CD4-positive, CD25-positive, alpha-beta regulatory T cell (primary cell): Measurements from ENCODE around the gene ZNF519. TPM values are rescaled to one million over a fixed set of nuclear protein-coding genes. Genes with fewer than 3 reads are reported as not detected.

Experiments
- ATAC-seq, 2 donors: fragments of 150-1000 bp; cut with Tn5 transposase; one replicate each; pipeline ENCODE4 v1.10.0; 2021; ENCODE audit warnings: low read depth in 2 of 2, moderate number of reproducible peaks in 2 of 2, moderate library complexity in 1 of 2
- DNase-seq, 3 donors: peaks; one replicate each; pipeline versions ENCODE4 v3.0.0 to v3.0.0-alpha.2; 2012 to 2022; ENCODE audit warnings: mixed read lengths in 1 of 3
- H3K27ac ChIP-seq: one replicate; pipeline ENCODE4 v1.7.0; 2013; ENCODE audit warnings: mild to moderate bottlenecking, low read length; ENCODE audit not compliant: insufficient read depth, poor library complexity, severe bottlenecking
- H3K27me3 ChIP-seq: one replicate; pipeline ENCODE4 v1.7.0; 2013; ENCODE audit warnings: low read length; ENCODE audit not compliant: control insufficient read depth, insufficient read depth
- H3K36me3 ChIP-seq: one replicate; pipeline ENCODE4 v1.7.0; 2013; ENCODE audit warnings: mild to moderate bottlenecking, low read length, moderate library complexity; ENCODE audit not compliant: control insufficient read depth, insufficient read depth
- H3K4me1 ChIP-seq: 2 replicates; pipeline ENCODE4 v1.7.0; 2013; ENCODE audit warnings: mild to moderate bottlenecking, low read length; ENCODE audit not compliant: insufficient read depth, control insufficient read depth, poor library complexity, severe bottlenecking
- H3K4me3 ChIP-seq: one replicate; pipeline ENCODE4 v1.7.0; 2013; ENCODE audit warnings: low read depth, mild to moderate bottlenecking, low read length, moderate library complexity
- H3K9me3 ChIP-seq, 2 experiments: 1 replicate in 1 of 2; 2 replicates in 1 of 2; pipeline ENCODE4 v1.7.0; 2013; ENCODE audit warnings: low read length in 2 of 2, mild to moderate bottlenecking in 1 of 2, moderate library complexity in 1 of 2; ENCODE audit not compliant: control insufficient read depth in 2 of 2
- H3K27ac Mint-ChIP-seq, 3 donors: one replicate each; pipeline ENCODE4 v1.8.0; 2020 to 2022; ENCODE audit warnings: mild to moderate bottlenecking in 3 of 3, mixed read lengths in 3 of 3, moderate library complexity in 2 of 3
- H3K27me3 Mint-ChIP-seq: one replicate; pipeline ENCODE4 v1.8.0; 2022; ENCODE audit warnings: mild to moderate bottlenecking, mixed read lengths
- H3K36me3 Mint-ChIP-seq: one replicate; pipeline ENCODE4 v1.8.0; 2020; ENCODE audit warnings: mixed read lengths
- H3K4me1 Mint-ChIP-seq, 4 donors: one replicate each; pipeline ENCODE4 v1.8.0; 2020 to 2022; ENCODE audit warnings: mixed read lengths in 4 of 4, mild to moderate bottlenecking in 1 of 4
- H3K4me3 Mint-ChIP-seq, 4 donors: one replicate each; pipeline ENCODE4 v1.8.0; 2020 to 2022; ENCODE audit warnings: mild to moderate bottlenecking in 4 of 4, mixed read lengths in 4 of 4, moderate library complexity in 3 of 4
- H3K9me3 Mint-ChIP-seq, 7 donors: one replicate each; pipeline ENCODE4 v1.8.0; 2020 to 2022; ENCODE audit warnings: mixed read lengths in 7 of 7, mild to moderate bottlenecking in 3 of 7, moderate library complexity in 2 of 7
- polyA plus RNA-seq, 4 donors: library from polyadenylated mRNA; unstranded; fragments of 300-500 nt; fragmentation: Illumina TruSeq; gene quantifications; one replicate each; pipeline ENCODE4 v1.2.3, GENCODE V29; 2021
- total RNA-seq: library from RNA; stranded (reverse); gene quantifications from one replicate; pipeline ENCODE4 v1.2.3, GENCODE V29; 2022

Gene ZNF519
- total and polyA plus RNA-seq, 5 donors from 2014 or later, result 1.9 to 10.3 (median 6.9) TPM

GRCh38 chr18:14085770-14086457 is 46.3 kb downstream of the ZNF519 start:
- Mint-ChIP-seq H3K36me3 (no peaks in the 10 kb centered on the region), H3K27me3 (no peaks in the 10 kb centered on the region), H3K9me3 (no peaks in the 10 kb centered on the region), H3K4me1 (peaks cover 0 to 4% (median under 1%) of the 10 kb centered on the region in 4 donors), H3K4me3 (no peak overlapping the region), H3K27ac (no peak overlapping the region)
- DNase-seq, result no peak
- Histone ChIP-seq H3K36me3 (no peaks in the 10 kb centered on the region), H3K27ac (no peak overlapping the region), H3K27me3 (no peaks in the 10 kb centered on the region), H3K9me3 (no peaks in the 10 kb centered on the region), H3K4me1 (no peaks in the 10 kb centered on the region), H3K4me3 (no peak overlapping the region)
- ATAC-seq, result peak in 1 of 2 donors; percentile 8

GRCh38 chr18:14075196-14075595 is 57.0 kb downstream of the ZNF519 start:
- H3K4me3 ChIP-seq, result no peak overlapping the region
- no peak overlapping the region for H3K27ac ChIP-seq
- H3K27me3 ChIP-seq, result no peaks in the 10 kb centered on the region
- no peaks in the 10 kb centered on the region for H3K9me3 ChIP-seq
- no peaks in the 10 kb centered on the region for H3K4me1 ChIP-seq
- Mint-ChIP-seq H3K9me3 (peaks cover 0 to 2% (median 0%) of the 10 kb centered on the region in 7 donors), H3K36me3 (peaks cover 13% of the 10 kb centered on the region), H3K27me3 (no peaks in the 10 kb centered on the region), H3K4me1 (no peaks in the 10 kb centered on the region), H3K4me3 (no peak overlapping the region), H3K27ac (no peak overlapping the region)
- no peak for DNase-seq
- ATAC-seq, result no peak
- H3K36me3 ChIP-seq, result no peaks in the 10 kb centered on the region

- no peak overlapping the region for H3K4me3 Mint-ChIP-seq
Measured at GRCh38 chr18:14074187-14074586, 58.0 kb downstream of the ZNF519 start.

GRCh38 chr18:14053661-14054060 is 78.6 kb downstream of the ZNF519 start:
- H3K36me3 ChIP-seq, result no peaks in the 10 kb centered on the region
- Mint-ChIP-seq H3K9me3 (peaks cover 0 to 16% (median 6%) of the 10 kb centered on the region in 7 donors), H3K27ac (no peak overlapping the region), H3K4me1 (no peaks in the 10 kb centered on the region), H3K4me3 (no peak overlapping the region), H3K27me3 (no peaks in the 10 kb centered on the region), H3K36me3 (no peaks in the 10 kb centered on the region)
- H3K4me3 ChIP-seq, result no peak overlapping the region
- no peaks in the 10 kb centered on the region for H3K27me3 ChIP-seq
- ATAC-seq (no peak), DNase-seq (no peak)
- no peaks in the 10 kb centered on the region for H3K4me1 ChIP-seq
- peaks cover 0 to under 1% of the 10 kb centered on the region in 2 experiments for H3K9me3 ChIP-seq
- no peak overlapping the region for H3K27ac ChIP-seq

More at GRCh38 chr18:14074187-14074586, 58.0 kb downstream of the ZNF519 start:
- Histone ChIP-seq H3K4me1 (no peaks in the 10 kb centered on the region), H3K36me3 (no peaks in the 10 kb centered on the region), H3K27me3 (no peaks in the 10 kb centered on the region), H3K27ac (no peak overlapping the region), H3K4me3 (no peak overlapping the region), H3K9me3 (no peaks in the 10 kb centered on the region)
- Mint-ChIP-seq H3K27ac (no peak overlapping the region), H3K36me3 (peaks cover 13% of the 10 kb centered on the region), H3K9me3 (peaks cover 0 to 2% (median 0%) of the 10 kb centered on the region in 7 donors), H3K27me3 (no peaks in the 10 kb centered on the region), H3K4me1 (no peaks in the 10 kb centered on the region)
- no peak for ATAC-seq
- DNase-seq, result no peak

Other genes with a start within 250 kb of the ZNF519 start
- gene MC2R, start 216.9 kb downstream of the ZNF519 start, total RNA-seq, result not detected
- not detected for gene MC2R, start 216.9 kb downstream of the ZNF519 start, polyA plus RNA-seq